ENCODE measurements around the gene ITPR2. TPM values are rescaled to one million over a fixed set of nuclear protein-coding genes. Genes with fewer than 3 reads are reported as not detected.

The ITPR2 gene
- 1.4 to 3.2 TPM (median 2.4 TPM) in 5 replicates for total RNA-seq (2022; extraction: Qiagen RNA extraction; ENCODE audit: low read depth)

DNA sequence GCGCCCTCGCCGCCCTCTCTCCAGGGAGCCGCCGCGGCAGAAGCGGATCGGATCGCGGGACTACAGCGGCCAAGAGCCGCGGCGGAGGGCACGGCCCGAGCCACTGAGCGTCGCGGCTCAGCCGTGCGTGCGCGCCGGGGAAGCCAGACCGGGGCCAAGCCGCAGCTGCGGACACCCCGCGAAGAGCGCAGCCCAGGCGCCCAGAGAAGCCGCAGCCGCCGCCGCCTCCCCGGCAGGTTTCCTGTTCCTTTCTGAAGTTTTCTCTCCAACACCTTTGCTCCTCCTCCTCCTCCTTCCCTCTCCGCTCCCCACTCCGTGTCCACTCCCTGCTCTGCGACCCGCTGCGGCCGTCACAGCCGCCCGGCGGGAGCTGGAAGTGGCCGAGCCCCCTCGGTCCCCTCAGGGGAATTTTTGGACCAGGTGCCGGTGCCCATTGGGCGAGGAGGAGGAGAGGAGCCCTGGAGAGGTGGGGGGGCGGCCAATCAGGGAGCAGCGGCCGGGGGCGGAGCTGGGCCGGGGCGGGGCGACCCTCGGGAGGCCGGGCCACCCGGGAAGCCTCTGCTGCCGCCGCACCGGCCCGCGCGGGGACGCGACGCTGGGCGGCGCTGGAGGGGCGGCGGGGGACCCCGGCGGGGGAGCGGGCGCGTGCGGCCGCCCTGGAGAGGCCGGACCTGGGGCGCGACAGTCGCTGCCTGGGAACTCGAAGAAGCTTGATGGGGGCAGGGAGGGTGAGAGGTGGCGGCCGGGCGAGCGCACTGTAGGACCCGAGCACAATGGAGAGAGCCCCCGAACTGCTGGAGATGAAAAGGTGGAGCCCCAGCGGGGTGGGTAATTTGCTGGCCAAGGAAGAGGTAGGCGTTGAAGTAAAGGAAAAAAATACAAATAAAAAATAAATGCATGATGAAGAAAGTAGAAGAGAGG, at the start of gene ITPR2:
Gene ITPR2, minus strand, starts transcription at position 373 of the 921 bp plus-strand sequence. CDS start 413 bp downstream, outside the sequence.

Other genes starting within 250 kb of the ITPR2 start
- gene INTS13, start 104.8 kb upstream of the ITPR2 start, total RNA-seq (2022; extraction: Qiagen RNA extraction; ENCODE audit: low read depth): 23.6 to 43.0 TPM (median 25.8 TPM) in 5 replicates
- 26.5 to 36.9 TPM (median 29.7 TPM) in 5 replicates for gene FGFR1OP2, start 105.3 kb upstream of the ITPR2 start, total RNA-seq (2022; extraction: Qiagen RNA extraction; ENCODE audit: low read depth)
- gene TM7SF3, start 181.2 kb upstream of the ITPR2 start, total RNA-seq (2022; extraction: Qiagen RNA extraction; ENCODE audit: low read depth): 55.7 to 89.6 TPM (median 71.9 TPM) in 5 replicates
- gene MED21, start 189.4 kb upstream of the ITPR2 start, total RNA-seq (2022; extraction: Qiagen RNA extraction; ENCODE audit: low read depth): 29.0 to 35.7 TPM (median 29.7 TPM) in 5 replicates
- gene C12orf71, start 249.4 kb upstream of the ITPR2 start, total RNA-seq (2022; extraction: Qiagen RNA extraction; ENCODE audit: low read depth): not detected in 5 replicates